IMR-90 (cell line): ENCODE results near the gene KIF5C. TPM values are rescaled to one million over a fixed set of nuclear protein-coding genes. Genes with fewer than 3 reads are reported as not detected.

Experiments used
- ATAC-seq: fragments of 200-7000 bp; cut with Tn5 transposase; 2 replicates; pipeline ENCODE4 v1.9.1; 2020; ENCODE audit warnings: low read depth, mild to moderate bottlenecking, moderate library complexity
- BruUV-seq: library from RNA; stranded (reverse); fragments of 400-500 nt; replicated peaks from 2 replicates; lab custom pipeline; 2021; lab: Mats Ljungman, UMichigan
- CTCF ChIA-PET: fragments of 300-600 bp; formaldehyde crosslinking; extraction: SDS; loops from one replicate; lab custom pipeline; 2021; ENCODE audit warnings: antibody characterized with exemption; lab: Yijun Ruan, JAX
- POLR2A ChIA-PET: fragments of 300-600 bp; sonication (Branson Sonifier 250); formaldehyde crosslinking; loops from one replicate; lab custom pipeline; 2022; ENCODE audit warnings: antibody characterized with exemption; ENCODE audit not compliant: unreplicated experiment; lab: Charles Lee
- DNase-seq: peaks from one replicate; pipeline ENCODE4 v3.0.0; 2013
- H2AFZ ChIP-seq: replicated peaks from 2 replicates; pipeline ENCODE3; 2013; ENCODE audit warnings: low read length, mild to moderate bottlenecking; ENCODE audit not compliant: poor library complexity
- H2AK5ac ChIP-seq: 2 replicates; pipeline ENCODE4 v1.6.1; 2013; ENCODE audit warnings: low read depth, low read length, inconsistent platforms
- H2AK9ac ChIP-seq: replicated peaks from 2 replicates; pipeline ENCODE3; 2013; ENCODE audit warnings: mild to moderate bottlenecking, low read depth, low read length, moderate library complexity; ENCODE audit not compliant: poor library complexity
- H2BK120ac ChIP-seq: 2 replicates; pipeline ENCODE4 v1.6.1; 2013; ENCODE audit warnings: low read depth, low read length, inconsistent platforms
- H2BK15ac ChIP-seq: 3 replicates; pipeline ENCODE4 v1.6.1; 2013; ENCODE audit warnings: low read depth, low read length, inconsistent platforms
- H2BK20ac ChIP-seq: 2 replicates; pipeline ENCODE4 v1.6.1; 2013; ENCODE audit warnings: low read depth, mild to moderate bottlenecking, inconsistent platforms, low read length, moderate library complexity
- H2BK5ac ChIP-seq: 2 replicates; pipeline ENCODE4 v1.6.1; 2013; ENCODE audit warnings: mild to moderate bottlenecking, low read depth, low read length, inconsistent platforms; ENCODE audit not compliant: poor library complexity, severe bottlenecking
- H3K14ac ChIP-seq: replicated peaks from 2 replicates; pipeline ENCODE4 v1.6.1; 2013; ENCODE audit warnings: low read depth, low read length, inconsistent platforms
- H3K18ac ChIP-seq: 2 replicates; pipeline ENCODE4 v1.6.1; 2013; ENCODE audit warnings: low read depth, low read length, control low read depth
- H3K23ac ChIP-seq: 2 replicates; pipeline ENCODE4 v1.6.1; 2013; ENCODE audit warnings: low read depth, low read length, inconsistent platforms
- H3K27ac ChIP-seq: 2 replicates; pipeline ENCODE4 v1.5.1; 2013; ENCODE audit warnings: mild to moderate bottlenecking, control low read depth, low read length; ENCODE audit not compliant: insufficient read depth
- H3K27me3 ChIP-seq: 2 replicates; pipeline ENCODE4 v1.6.1; 2013; ENCODE audit warnings: low read length; ENCODE audit not compliant: control insufficient read depth, insufficient read depth
- H3K36me3 ChIP-seq: 2 replicates; pipeline ENCODE4 v1.6.1; 2013; ENCODE audit warnings: low read length, mixed read lengths; ENCODE audit not compliant: control insufficient read depth, insufficient read depth
- H3K4ac ChIP-seq: 2 replicates; pipeline ENCODE4 v1.6.1; 2013; ENCODE audit warnings: low read depth, low read length, inconsistent platforms
- H3K4me1 ChIP-seq: 2 replicates; pipeline ENCODE4 v1.6.1; 2013; ENCODE audit warnings: low read length, mixed read lengths; ENCODE audit not compliant: control insufficient read depth, insufficient read depth
- H3K4me2 ChIP-seq: 2 replicates; pipeline ENCODE4 v1.6.1; 2013; ENCODE audit warnings: low read depth, mild to moderate bottlenecking, control low read depth, low read length, moderate library complexity
- H3K4me3 ChIP-seq: 2 replicates; pipeline ENCODE4 v1.5.1; 2013; ENCODE audit warnings: low read depth, mild to moderate bottlenecking, control low read depth, low read length, moderate library complexity; ENCODE audit not compliant: insufficient read depth
- H3K56ac ChIP-seq: 2 replicates; pipeline ENCODE4 v1.6.1; 2013; ENCODE audit warnings: low read length, inconsistent platforms; ENCODE audit not compliant: insufficient read depth; ENCODE audit errors: extremely low read depth
- H3K79me1 ChIP-seq, 2 experiments: 2 replicates each; pipeline ENCODE4 v1.6.1; 2013; ENCODE audit warnings: low read length in 2 of 2, inconsistent platforms in 1 of 2, low read depth in 1 of 2
- H3K9ac ChIP-seq: 2 replicates; pipeline ENCODE4 v1.6.1; 2013; ENCODE audit warnings: low read depth, low read length, control low read depth
- H3K9me1 ChIP-seq: 2 replicates; pipeline ENCODE4 v1.6.1; 2013; ENCODE audit warnings: low read length, inconsistent platforms; ENCODE audit not compliant: insufficient read depth
- H3K9me3 ChIP-seq: 2 replicates; pipeline ENCODE4 v1.6.1; 2013; ENCODE audit warnings: low read length; ENCODE audit not compliant: control insufficient read depth, insufficient read depth
- H4K20me1 ChIP-seq: 2 replicates; pipeline ENCODE4 v1.6.1; 2013; ENCODE audit warnings: low read length, inconsistent platforms; ENCODE audit not compliant: insufficient read depth
- H4K5ac ChIP-seq: 2 replicates; pipeline ENCODE4 v1.6.1; 2013; ENCODE audit warnings: mild to moderate bottlenecking, low read depth, low read length, control low read depth
- H4K8ac ChIP-seq, 2 experiments: 2 replicates each; pipeline ENCODE4 v1.6.1; 2013; ENCODE audit warnings: low read depth in 2 of 2, low read length in 2 of 2, control low read depth in 1 of 2, inconsistent platforms in 1 of 2
- H4K91ac ChIP-seq: 2 replicates; pipeline ENCODE4 v1.6.1; 2013; ENCODE audit warnings: low read depth, low read length, inconsistent platforms; ENCODE audit not compliant: insufficient read depth
- BHLHE40 ChIP-seq: fragments of 150-350 bp; IDR thresholded peaks from 2 replicates; pipeline ENCODE4 v1.6.1; 2016; ENCODE audit warnings: mild to moderate bottlenecking, low read depth, low read length
- CEBPB ChIP-seq: IDR thresholded peaks from 2 replicates; pipeline ENCODE4 v1.6.1; 2012; ENCODE audit warnings: low read depth, low read length, improper control_type of control experiment
- FOS ChIP-seq: fragments of 150-350 bp; IDR thresholded peaks from 2 replicates; pipeline ENCODE4 v1.6.1; 2016; ENCODE audit warnings: low read depth, low read length
- MAFK ChIP-seq: IDR thresholded peaks from 2 replicates; pipeline ENCODE4 v1.6.1; 2012; ENCODE audit warnings: low read depth, low read length, improper control_type of control experiment
- MAZ ChIP-seq: IDR thresholded peaks from 2 replicates; pipeline ENCODE4 v1.6.1; 2012; ENCODE audit warnings: low read depth, mild to moderate bottlenecking, low read length, improper control_type of control experiment, moderate library complexity, borderline replicate concordance
- MXI1 ChIP-seq: IDR thresholded peaks from 2 replicates; pipeline ENCODE4 v1.6.1; 2012; ENCODE audit warnings: low read depth, mild to moderate bottlenecking, low read length, moderate library complexity, borderline replicate concordance
- NFE2L2 ChIP-seq: fragments of 150-350 bp; IDR thresholded peaks from 2 replicates; pipeline ENCODE4 v1.6.1; 2016; ENCODE audit warnings: low read depth, mild to moderate bottlenecking, low read length
- RAD21 ChIP-seq: IDR thresholded peaks from 2 replicates; pipeline ENCODE4 v1.6.1; 2012; ENCODE audit warnings: low read length, improper control_type of control experiment
- RCOR1 ChIP-seq: IDR thresholded peaks from 2 replicates; pipeline ENCODE4 v1.6.1; 2012; ENCODE audit warnings: mild to moderate bottlenecking, low read length, improper control_type of control experiment; ENCODE audit not compliant: insufficient replicate concordance
- RFX5 ChIP-seq: IDR thresholded peaks from 2 replicates; pipeline ENCODE4 v1.8.0; 2012; ENCODE audit warnings: low read depth, mild to moderate bottlenecking, low read length, moderate library complexity
- SMC3 ChIP-seq: fragments of 150-350 bp; IDR thresholded peaks from 2 replicates; pipeline ENCODE4 v1.6.1; 2016; ENCODE audit warnings: low read depth, mild to moderate bottlenecking, antibody characterized with exemption, low read length, moderate library complexity
- USF2 ChIP-seq: fragments of 150-350 bp; IDR thresholded peaks from 2 replicates; pipeline ENCODE4 v1.6.1; 2017; ENCODE audit warnings: mild to moderate bottlenecking, antibody characterized with exemption, low read length, low read depth
- WGBS, 2 experiments: methylation state at CpG; one replicate each; pipeline versions ENCODE4 v1.1.5 to v1.1.7; 2013; ENCODE audit warnings: missing lambda C conversion rate in 2 of 2; ENCODE audit not compliant: insufficient read length in 1 of 2; ENCODE audit errors: extremely low coverage in 2 of 2; 5-methylcytosine and 5-hydroxymethylcytosine counted together
- dilution Hi-C: fragments of 300-500 bp; cut with HindIII; formaldehyde crosslinking; loops from one replicate; pipeline ENCODE4 v1.14.3; 2018; ENCODE audit warnings: low sequenced_read_pairs; ENCODE audit not compliant: unreplicated experiment
- in situ Hi-C: fragments of 300-500 bp; cut with MboI; formaldehyde crosslinking; loops from 3 replicates; pipeline ENCODE4 v1.14.3; 2019; ENCODE audit warnings: low sequenced_read_pairs, inconsistent platforms, mixed read lengths
- intact Hi-C: fragments of 100-400 bp; cut with micrococcal nuclease; formaldehyde crosslinking; loops from 2 replicates; pipeline ENCODE4 v1.10.0; 2022
- polyA plus RNA-seq, 3 experiments: library from polyadenylated mRNA; depleted of rRNA; stranded (reverse); fragments of >200 nt; gene quantifications; 2 replicates each; pipeline ENCODE4 v1.2.3, GENCODE V29; 2012; ENCODE audit warnings: low replicate concordance in 1 of 3
- total RNA-seq: library from RNA; depleted of rRNA; stranded (reverse); fragments of >200 nt; gene quantifications from 2 replicates; pipeline ENCODE4 v1.2.3, GENCODE V29; 2012
- TF ChIP-seq, protein P1 (sequence below): fragments of 150-350 bp; IDR thresholded peaks from 2 replicates; pipeline ENCODE4 v1.6.1; 2016; ENCODE audit warnings: low read depth, mild to moderate bottlenecking, low read length, moderate library complexity, borderline replicate concordance
- TF ChIP-seq, protein P2 (sequence below): conservative IDR thresholded peaks from 2 replicates; pipeline ENCODE4 v1.5.1; 2012; ENCODE audit warnings: mild to moderate bottlenecking, low read depth, low read length, improper control_type of control experiment

Gene KIF5C
- total and polyA plus RNA-seq, 2 of the 4 experiments (the other 2 are of a cell fraction), result 0.10 to 0.18 TPM

GRCh38 chr2:148968301-148968700 is 93.3 kb downstream of the KIF5C start:
- no peak overlapping the region for H2AK9ac ChIP-seq

More at GRCh38 chr2:148968301-148968700, 93.3 kb downstream of the KIF5C start:
- ATAC-seq, result no peak
- Histone ChIP-seq H4K8ac (no peak overlapping the region), H3K4me1 (no peaks in the 10 kb centered on the region), H3K4me2 (no peak overlapping the region), H3K27ac (no peak overlapping the region), H4K5ac (no peak overlapping the region), H3K23ac (no peak overlapping the region), H4K91ac (no peak overlapping the region), H3K18ac (no peak overlapping the region), H3K4me3 (no peak overlapping the region), H2BK120ac (no peak overlapping the region), H3K27me3 (peaks cover 4% of the 10 kb centered on the region), H3K79me1 (no peaks in the 10 kb centered on the region), H3K9ac (no peak overlapping the region), H2AK5ac (no peak overlapping the region), H2BK15ac (no peak overlapping the region), H3K9me3 (no peaks in the 10 kb centered on the region), H3K9me1 (no peaks in the 10 kb centered on the region), H3K36me3 (no peaks in the 10 kb centered on the region), H2BK5ac (no peak overlapping the region), H2BK20ac (no peak overlapping the region), H2AFZ (no peak overlapping the region), H3K4ac (no peak overlapping the region), H4K20me1 (no peaks in the 10 kb centered on the region), H3K14ac (no peak overlapping the region), H3K56ac (no peak overlapping the region)
- dilution Hi-C loops (no loop called here), intact Hi-C loops (no loop called here), in situ Hi-C loops (loop anchor here (25.0 kb wide), 1 partner anchor 331 kb away; the partner anchor contains the start of gene EPC2)
- CTCF ChIA-PET, result interaction anchor here (0.6 to 0.8 kb wide), 2 partner anchors 12 to 384 kb away, joined by 3 to 5 read pairs; no protein-coding TSS in a partner anchor
- no CpG with 5 or more reads among the region's 4 CpGs for WGBS, 2 experiments
- BruUV-seq, result no TSS peak
- no peak for DNase-seq
- TF ChIP-seq, protein P1, sequence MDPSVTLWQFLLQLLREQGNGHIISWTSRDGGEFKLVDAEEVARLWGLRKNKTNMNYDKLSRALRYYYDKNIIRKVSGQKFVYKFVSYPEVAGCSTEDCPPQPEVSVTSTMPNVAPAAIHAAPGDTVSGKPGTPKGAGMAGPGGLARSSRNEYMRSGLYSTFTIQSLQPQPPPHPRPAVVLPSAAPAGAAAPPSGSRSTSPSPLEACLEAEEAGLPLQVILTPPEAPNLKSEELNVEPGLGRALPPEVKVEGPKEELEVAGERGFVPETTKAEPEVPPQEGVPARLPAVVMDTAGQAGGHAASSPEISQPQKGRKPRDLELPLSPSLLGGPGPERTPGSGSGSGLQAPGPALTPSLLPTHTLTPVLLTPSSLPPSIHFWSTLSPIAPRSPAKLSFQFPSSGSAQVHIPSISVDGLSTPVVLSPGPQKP, result no peak
- TF ChIP-seq USF2 (no peak), FOS (no peak), BHLHE40 (no peak), MAZ (no peak), NFE2L2 (no peak), RFX5 (no peak), RCOR1 (no peak), CEBPB (no peak), SMC3 (no peak), RAD21 (no peak), MXI1 (no peak), MAFK (no peak)
- TF ChIP-seq, protein P2, sequence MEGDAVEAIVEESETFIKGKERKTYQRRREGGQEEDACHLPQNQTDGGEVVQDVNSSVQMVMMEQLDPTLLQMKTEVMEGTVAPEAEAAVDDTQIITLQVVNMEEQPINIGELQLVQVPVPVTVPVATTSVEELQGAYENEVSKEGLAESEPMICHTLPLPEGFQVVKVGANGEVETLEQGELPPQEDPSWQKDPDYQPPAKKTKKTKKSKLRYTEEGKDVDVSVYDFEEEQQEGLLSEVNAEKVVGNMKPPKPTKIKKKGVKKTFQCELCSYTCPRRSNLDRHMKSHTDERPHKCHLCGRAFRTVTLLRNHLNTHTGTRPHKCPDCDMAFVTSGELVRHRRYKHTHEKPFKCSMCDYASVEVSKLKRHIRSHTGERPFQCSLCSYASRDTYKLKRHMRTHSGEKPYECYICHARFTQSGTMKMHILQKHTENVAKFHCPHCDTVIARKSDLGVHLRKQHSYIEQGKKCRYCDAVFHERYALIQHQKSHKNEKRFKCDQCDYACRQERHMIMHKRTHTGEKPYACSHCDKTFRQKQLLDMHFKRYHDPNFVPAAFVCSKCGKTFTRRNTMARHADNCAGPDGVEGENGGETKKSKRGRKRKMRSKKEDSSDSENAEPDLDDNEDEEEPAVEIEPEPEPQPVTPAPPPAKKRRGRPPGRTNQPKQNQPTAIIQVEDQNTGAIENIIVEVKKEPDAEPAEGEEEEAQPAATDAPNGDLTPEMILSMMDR, result no peak
- POLR2A ChIA-PET, result no interaction called here
